ENCODE results near the gene PACRG. TPM values are rescaled to one million over a fixed set of nuclear protein-coding genes. Genes with fewer than 3 reads are reported as not detected.

The PACRG gene
- total and polyA plus RNA-seq, 2 of the 4 experiments (the other 2 are of a cell fraction) = not detected

DNA sequence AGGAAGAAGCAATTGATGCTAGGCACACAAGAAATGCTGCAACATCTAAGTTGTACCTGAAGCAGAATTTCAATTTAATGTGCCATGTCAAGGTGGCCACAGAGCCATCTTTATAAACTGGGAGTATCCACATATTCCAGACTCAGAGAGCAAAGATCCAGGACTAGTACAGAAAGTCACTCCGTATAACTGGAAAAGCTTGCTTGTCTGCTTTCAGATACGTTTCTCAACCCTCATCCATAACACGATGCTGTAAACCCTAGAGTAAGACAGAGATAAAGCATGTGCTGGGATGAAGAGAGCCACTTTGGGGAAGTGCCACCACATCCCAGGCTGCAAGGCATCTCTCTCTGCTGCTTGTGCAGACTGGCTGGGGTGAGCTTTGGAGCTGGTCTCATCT, 134.7 kb downstream of the PACRG start:
- H3K4me1 ChIP-seq (ENCODE audit: control insufficient read depth, insufficient read depth, low read length) = no peaks in the 10 kb centered on the region
- H3K27me3 ChIP-seq (ENCODE audit: control insufficient read depth, insufficient read depth, low read length) = no peaks in the 10 kb centered on the region
- H3K79me1 ChIP-seq (ENCODE audit: low read depth in 1 of 2, low read length in 2 of 2) = no peaks in the 10 kb centered on the region
- no peak overlapping the region for H2AK5ac ChIP-seq (ENCODE audit: low read depth, low read length)
- H3K18ac ChIP-seq (ENCODE audit: low read depth, low read length) = no peak overlapping the region
- ChIA-PET CTCF (interaction anchor here (0.6 kb wide), 1 partner anchor 92 kb away, joined by 4 read pairs; no protein-coding TSS in a partner anchor), POLR2A (ENCODE audit: unreplicated experiment) (no interaction called here)
- H2AK9ac ChIP-seq (replicated peaks; ENCODE audit: low read depth, low read length, poor library complexity) = no peak overlapping the region
- H3K9me1 ChIP-seq (ENCODE audit: insufficient read depth, low read length) = no peaks in the 10 kb centered on the region
- H4K8ac ChIP-seq (ENCODE audit: low read depth in 2 of 2, low read length in 2 of 2) = no peak overlapping the region
- H4K91ac ChIP-seq (ENCODE audit: insufficient read depth, low read depth, low read length) = no peak overlapping the region
- H4K20me1 ChIP-seq (ENCODE audit: insufficient read depth, low read length) = no peaks in the 10 kb centered on the region
- BruUV-seq (replicated peaks) = no TSS peak
- TF ChIP-seq ELK1 (IDR thresholded peaks at IDR 0.05; ENCODE audit: borderline replicate concordance, low read depth, low read length) (no peak), RAD21 (IDR thresholded peaks at IDR 0.05; ENCODE audit: low read length) (no peak), RCOR1 (IDR thresholded peaks at IDR 0.05; ENCODE audit: insufficient replicate concordance, low read length) (no peak), POLR2A (IDR thresholded peaks at IDR 0.05; ENCODE audit: low read depth, low read length) (no peak), MAZ (IDR thresholded peaks at IDR 0.05; ENCODE audit: borderline replicate concordance, low read depth, low read length) (no peak), FOS (IDR thresholded peaks at IDR 0.05; ENCODE audit: low read depth, low read length) (no peak), CHD1 (IDR thresholded peaks at IDR 0.05; ENCODE audit: low read depth, low read length) (no peak), BHLHE40 (IDR thresholded peaks at IDR 0.05; ENCODE audit: low read depth, low read length) (no peak), CEBPB (IDR thresholded peaks at IDR 0.05; ENCODE audit: low read depth, low read length) (no peak), USF2 (IDR thresholded peaks at IDR 0.05; ENCODE audit: low read depth, low read length) (no peak), RFX5 (IDR thresholded peaks at IDR 0.05; ENCODE audit: low read depth, low read length) (no peak), MAFK (IDR thresholded peaks at IDR 0.05; ENCODE audit: low read depth, low read length) (no peak), NFE2L2 (IDR thresholded peaks at IDR 0.05; ENCODE audit: low read depth, low read length) (no peak), SMC3 (IDR thresholded peaks at IDR 0.05; ENCODE audit: low read depth, low read length) (no peak), MXI1 (IDR thresholded peaks at IDR 0.05; ENCODE audit: borderline replicate concordance, low read depth, low read length) (no peak)
- TF ChIP-seq, protein P1, sequence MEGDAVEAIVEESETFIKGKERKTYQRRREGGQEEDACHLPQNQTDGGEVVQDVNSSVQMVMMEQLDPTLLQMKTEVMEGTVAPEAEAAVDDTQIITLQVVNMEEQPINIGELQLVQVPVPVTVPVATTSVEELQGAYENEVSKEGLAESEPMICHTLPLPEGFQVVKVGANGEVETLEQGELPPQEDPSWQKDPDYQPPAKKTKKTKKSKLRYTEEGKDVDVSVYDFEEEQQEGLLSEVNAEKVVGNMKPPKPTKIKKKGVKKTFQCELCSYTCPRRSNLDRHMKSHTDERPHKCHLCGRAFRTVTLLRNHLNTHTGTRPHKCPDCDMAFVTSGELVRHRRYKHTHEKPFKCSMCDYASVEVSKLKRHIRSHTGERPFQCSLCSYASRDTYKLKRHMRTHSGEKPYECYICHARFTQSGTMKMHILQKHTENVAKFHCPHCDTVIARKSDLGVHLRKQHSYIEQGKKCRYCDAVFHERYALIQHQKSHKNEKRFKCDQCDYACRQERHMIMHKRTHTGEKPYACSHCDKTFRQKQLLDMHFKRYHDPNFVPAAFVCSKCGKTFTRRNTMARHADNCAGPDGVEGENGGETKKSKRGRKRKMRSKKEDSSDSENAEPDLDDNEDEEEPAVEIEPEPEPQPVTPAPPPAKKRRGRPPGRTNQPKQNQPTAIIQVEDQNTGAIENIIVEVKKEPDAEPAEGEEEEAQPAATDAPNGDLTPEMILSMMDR (conservative IDR thresholded peaks at IDR 0.05; ENCODE audit: low read depth, low read length) = no peak
- dilution Hi-C loops (cut with HindIII; ENCODE audit: low sequenced_read_pairs, unreplicated experiment) (no loop called here), intact Hi-C loops (cut with micrococcal nuclease) (no loop called here), in situ Hi-C loops (cut with MboI; ENCODE audit: low sequenced_read_pairs) (no loop called here)
- H2BK20ac ChIP-seq (ENCODE audit: low read depth, low read length) = no peak overlapping the region
- H3K23ac ChIP-seq (ENCODE audit: low read depth, low read length) = no peak overlapping the region
- H3K4ac ChIP-seq (ENCODE audit: low read depth, low read length) = no peak overlapping the region
- H2BK5ac ChIP-seq (ENCODE audit: low read depth, low read length, poor library complexity, severe bottlenecking) = no peak overlapping the region
- H3K4me2 ChIP-seq (ENCODE audit: low read depth, low read length) = no peak overlapping the region
- H3K4me3 ChIP-seq (ENCODE audit: insufficient read depth, low read depth, low read length) = no peak overlapping the region
- no peaks in the 10 kb centered on the region for H3K36me3 ChIP-seq (ENCODE audit: control insufficient read depth, insufficient read depth, low read length)
- no peak overlapping the region for H3K9ac ChIP-seq (ENCODE audit: low read depth, low read length)
- no peak overlapping the region for H3K14ac ChIP-seq (replicated peaks; ENCODE audit: low read depth, low read length)
- ATAC-seq (ENCODE audit: low read depth) = no peak
- H2AFZ ChIP-seq (replicated peaks; ENCODE audit: low read length, poor library complexity) = no peak overlapping the region
- no peak overlapping the region for H4K5ac ChIP-seq (ENCODE audit: low read depth, low read length)
- no peak overlapping the region for H3K27ac ChIP-seq (ENCODE audit: insufficient read depth, low read length)
- no peak overlapping the region for H3K56ac ChIP-seq (ENCODE audit: extremely low read depth, insufficient read depth, low read length)
- no peak overlapping the region for H2BK15ac ChIP-seq (ENCODE audit: low read depth, low read length)
- no CpG with 5 or more reads among the region's 3 CpGs for WGBS, 2 experiments (ENCODE audit: extremely low coverage in 2 of 2, insufficient read length in 1 of 2)
- DNase-seq = no peak
- H2BK120ac ChIP-seq (ENCODE audit: low read depth, low read length) = no peak overlapping the region
- H3K9me3 ChIP-seq (ENCODE audit: control insufficient read depth, insufficient read depth, low read length) = no peaks in the 10 kb centered on the region
